T-helper 1 cell treated with Interleukin-12 subunit alpha and Interleukin-12 subunit beta and Interleukin-4 antibody, amounts not matched to agents 30 ng/mL and 1 ng/mL, for 36 hours (primary cell): ENCODE data around the gene EPN2. TPM values are rescaled to one million over a fixed set of nuclear protein-coding genes. Genes with fewer than 3 reads are reported as not detected.

Source experiments
- intact Hi-C: fragments of 100-400 bp; cut with micrococcal nuclease; formaldehyde crosslinking; loops from one replicate; pipeline ENCODE4 v1.15.1; 2024
- total RNA-seq: library from RNA; stranded (reverse); gene quantifications from 2 replicates; pipeline ENCODE4 v1.2.3, GENCODE V29; 2022

EPN2 gene
- total RNA-seq, 1 donor from 2014 or later = 8.6 TPM

DNA sequence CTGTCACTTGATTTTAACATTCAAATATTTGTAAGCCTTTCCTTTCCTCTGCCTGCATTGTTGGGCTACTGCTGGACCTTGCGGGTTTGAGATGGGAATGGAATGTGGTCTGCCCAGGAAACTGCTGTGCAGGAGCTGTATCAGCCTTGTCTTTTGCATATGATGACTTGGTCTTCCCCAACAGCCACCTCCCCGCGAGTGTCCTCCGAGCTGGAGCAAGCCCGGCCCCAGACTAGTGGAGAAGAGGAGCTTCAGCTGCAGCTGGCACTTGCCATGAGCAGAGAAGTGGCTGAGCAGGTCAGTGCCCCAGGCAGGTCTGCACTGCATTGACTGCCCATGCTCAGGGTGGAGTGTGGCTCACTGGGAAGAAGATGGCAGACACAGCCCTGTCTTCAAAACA is 72.5 kb downstream of the EPN2 start:
- intact Hi-C loops = loop anchor here (5.0 kb wide), 2 partner anchors 42 to 53 kb away; partner anchors contain the start of gene B9D1

GRCh38 chr17:19310151-19310550 is 73.0 kb downstream of the EPN2 start:
- intact Hi-C loops = no loop called here

DNA sequence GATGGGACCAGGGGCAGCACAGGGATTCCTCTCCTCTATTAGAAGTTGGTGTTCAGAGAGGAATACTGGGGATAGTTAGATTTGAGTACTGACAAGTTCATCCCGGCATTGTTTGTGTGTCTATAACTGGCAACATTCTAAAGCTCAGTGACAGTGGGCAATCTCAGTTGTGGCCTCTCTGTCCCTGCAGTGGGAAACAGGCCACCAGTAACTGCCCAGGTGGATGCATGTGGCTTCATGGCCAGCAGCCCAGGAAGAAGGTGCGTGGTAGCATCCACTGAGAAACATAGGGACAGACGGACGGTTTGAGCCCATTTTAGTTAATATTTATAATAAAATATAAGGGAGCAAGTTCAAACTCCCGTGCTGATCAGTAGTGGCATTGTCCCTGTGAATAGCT is 73.8 kb downstream of the EPN2 start:
- intact Hi-C loops = no loop called here

GRCh38 chr17:19311421-19312215 is 74.5 kb downstream of the EPN2 start:
- intact Hi-C loops = no loop called here

DNA sequence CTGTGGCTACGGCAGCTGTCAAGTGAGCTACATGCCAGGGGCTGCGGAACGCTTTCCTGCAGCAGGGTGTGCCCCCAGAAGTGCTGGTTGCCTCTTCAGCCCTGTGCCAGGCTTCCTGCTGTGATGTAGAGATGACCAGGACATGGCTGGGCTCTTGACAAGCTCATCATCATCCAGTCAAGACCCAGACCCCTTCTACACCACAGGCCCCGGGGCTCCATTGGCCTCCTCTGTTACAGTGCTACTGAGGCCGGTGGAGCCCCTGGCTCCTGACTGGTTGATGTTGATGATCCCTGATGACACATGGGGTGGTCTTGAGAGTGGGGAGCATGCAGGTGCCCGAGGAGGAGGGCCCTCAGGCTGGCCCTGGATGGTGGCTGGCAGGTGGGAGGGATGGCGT is 75.2 kb downstream of the EPN2 start:
- intact Hi-C loops = no loop called here

GRCh38 chr17:19313066-19313745 is 76.0 kb downstream of the EPN2 start:
- intact Hi-C loops = no loop called here

DNA sequence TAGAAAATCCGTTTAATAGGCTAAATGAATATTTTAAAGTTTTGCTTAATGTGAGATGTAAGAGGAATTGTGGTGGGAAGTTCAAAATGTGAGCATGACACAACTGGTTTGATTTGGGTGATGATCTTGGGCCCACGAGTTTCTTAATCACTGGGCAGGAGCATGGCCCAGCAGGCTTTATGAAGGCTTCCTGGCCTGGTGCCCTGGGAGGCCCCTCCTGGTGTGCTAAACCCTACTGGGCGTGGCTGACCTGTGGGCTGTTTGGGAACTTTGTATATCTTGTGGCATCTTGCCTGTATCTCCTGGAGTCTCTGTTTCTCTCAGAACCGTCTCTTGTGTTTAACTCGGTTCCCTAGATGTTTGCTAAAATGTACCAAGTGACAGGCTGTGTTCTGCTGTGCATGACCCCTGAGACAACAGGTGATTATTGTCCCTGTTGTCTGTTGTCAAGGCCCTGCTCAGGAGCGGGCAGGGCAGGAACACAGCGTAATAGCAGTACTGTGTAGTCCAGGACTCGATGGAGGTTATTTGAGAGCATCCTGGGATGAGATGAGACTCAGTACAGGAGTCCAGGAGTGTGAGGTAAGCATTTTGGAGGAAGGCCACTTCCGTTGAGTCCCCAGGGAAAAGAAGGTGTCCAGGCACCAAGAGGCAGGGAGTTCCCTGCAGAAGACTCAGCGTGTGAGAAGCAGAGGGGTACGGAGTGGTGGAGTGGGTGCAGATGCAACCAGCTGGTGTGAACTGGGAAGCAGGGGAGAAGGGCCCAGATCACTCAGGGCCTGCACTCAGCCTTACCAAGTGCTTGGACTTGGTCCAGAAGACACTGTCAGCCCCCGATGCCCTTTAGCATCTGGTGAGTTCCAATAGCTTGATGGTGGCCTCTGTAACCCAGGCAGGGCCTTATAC is 76.8 kb downstream of the EPN2 start:
- intact Hi-C loops = no loop called here

GRCh38 chr17:19315104-19315503 is 77.9 kb downstream of the EPN2 start:
- intact Hi-C loops = no loop called here

DNA sequence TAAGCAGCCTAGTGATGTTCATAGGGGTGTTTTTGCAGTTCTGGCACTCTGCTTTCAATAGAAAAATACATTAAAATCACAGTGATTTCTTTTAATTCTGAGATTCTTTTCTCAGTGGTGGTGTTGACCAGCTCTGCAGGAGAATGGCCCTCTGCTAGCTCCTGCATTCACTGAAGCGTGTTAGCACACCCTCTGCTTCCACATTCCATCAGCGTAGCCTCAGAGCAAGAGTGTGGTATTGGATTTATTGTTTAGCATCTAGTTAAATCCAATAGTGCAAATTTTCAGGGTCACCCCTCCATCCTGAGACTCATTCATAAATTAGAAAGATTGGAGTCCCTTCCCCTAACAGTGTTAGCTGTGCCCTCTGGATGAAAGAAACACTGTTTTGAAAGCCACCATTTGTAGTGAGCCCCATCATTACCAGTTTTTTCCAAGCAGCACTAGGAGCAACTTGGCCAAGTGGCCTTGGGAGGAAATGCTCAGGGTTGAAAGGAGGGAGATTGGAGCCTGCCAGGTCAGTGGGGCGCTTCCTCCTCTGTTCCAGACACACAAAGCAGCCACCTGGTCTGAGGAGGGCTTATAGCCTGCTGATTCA is 79.7 kb downstream of the EPN2 start:
- intact Hi-C loops = no loop called here

DNA sequence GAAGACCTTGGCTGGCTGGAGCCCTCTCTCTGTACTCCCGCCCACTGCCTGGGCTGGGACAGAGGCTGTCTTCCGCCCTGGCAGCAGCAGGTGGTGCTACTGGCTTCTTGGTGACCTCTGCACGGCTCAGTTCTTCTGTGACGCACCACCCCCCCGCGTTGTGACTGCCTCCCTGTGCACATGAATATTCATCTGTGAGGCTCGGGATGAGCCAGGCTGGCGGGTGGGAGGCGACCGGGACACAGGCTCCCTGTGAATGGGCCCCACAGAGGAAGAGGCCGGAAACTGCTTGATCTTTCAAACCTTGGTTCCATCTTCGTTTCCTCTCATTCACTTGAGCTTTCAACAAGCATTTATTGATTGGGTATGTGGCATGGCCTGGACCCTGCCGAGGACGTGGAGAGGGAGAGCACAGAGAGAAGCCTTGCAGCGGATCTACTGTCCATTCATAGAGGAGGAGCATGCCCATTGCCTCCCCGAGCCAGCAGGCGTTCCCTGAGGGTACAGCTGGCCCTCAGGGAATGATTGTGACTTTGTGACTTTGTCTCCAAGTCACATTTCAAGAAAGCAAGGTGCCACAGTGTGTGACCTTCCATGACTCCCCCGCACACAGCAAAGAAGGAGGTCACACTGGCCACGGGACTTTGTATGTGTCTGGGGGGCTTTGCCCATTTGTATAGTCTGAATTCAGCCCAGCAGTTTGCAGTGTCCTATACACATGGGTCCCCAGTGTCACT is 80.4 kb downstream of the EPN2 start:
- intact Hi-C loops = no loop called here

DNA sequence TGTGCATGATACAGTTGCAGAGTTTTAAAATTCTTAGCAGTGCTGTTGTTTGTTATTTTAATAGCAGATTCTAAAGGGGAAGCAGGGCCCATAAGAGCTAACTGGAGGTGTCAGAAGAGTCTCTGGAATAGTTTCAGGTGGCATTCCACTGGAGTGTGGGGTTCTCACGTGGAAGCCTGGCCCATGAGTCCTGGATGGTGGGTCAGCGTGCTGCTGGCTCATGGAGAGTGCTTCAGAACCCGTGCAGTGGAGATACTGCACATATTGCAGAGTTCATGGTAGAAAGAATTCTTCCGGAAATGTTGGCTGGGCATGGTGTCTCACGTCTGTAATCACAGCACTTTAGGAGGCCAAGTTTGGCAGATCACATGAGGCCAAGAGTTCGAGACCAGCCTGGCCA is 81.4 kb downstream of the EPN2 start:
- intact Hi-C loops = no loop called here

DNA sequence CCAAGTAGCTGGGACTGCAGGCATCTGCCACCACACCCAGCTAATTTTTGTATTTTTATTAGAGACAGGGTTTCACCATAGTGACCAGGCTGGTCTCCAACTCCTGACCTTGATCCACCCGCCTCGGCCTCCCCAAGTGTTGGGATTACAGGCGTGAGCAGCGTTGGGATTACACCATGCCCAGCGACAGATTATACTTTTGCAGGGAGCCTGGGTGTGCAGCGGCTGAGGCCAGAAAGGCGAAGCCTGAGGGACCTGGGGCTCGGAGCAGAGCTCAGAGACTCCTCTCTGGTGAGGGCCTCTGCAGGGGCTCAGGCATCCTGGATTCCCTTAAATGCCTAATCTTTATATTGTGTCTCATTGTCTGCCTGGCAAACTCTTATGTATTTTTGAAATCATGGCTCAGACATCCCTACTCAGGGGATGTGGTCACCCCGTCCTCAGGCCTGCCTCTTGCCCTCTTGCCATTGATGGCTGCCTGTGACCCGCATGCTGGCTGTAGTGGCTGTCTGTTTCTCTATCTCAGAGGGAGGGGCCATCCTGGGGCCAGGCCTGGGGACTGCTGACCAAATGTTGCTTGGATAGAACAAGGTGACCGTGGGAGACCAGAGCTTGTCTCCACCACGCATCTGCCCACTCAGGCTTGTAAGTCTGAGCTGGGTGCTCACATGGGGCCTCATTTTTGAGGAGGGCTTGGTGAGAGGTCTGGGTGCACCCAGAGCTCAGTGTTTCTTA is 82.8 kb downstream of the EPN2 start:
- intact Hi-C loops = no loop called here

GRCh38 chr17:19320876-19321275 is 83.7 kb downstream of the EPN2 start:
- intact Hi-C loops = no loop called here

- intact Hi-C loops = no loop called here
Observed at GRCh38 chr17:19321481-19322128, 84.4 kb downstream of the EPN2 start.

- intact Hi-C loops = no loop called here
Observed at GRCh38 chr17:19322129-19322505, 85.0 kb downstream of the EPN2 start.

DNA sequence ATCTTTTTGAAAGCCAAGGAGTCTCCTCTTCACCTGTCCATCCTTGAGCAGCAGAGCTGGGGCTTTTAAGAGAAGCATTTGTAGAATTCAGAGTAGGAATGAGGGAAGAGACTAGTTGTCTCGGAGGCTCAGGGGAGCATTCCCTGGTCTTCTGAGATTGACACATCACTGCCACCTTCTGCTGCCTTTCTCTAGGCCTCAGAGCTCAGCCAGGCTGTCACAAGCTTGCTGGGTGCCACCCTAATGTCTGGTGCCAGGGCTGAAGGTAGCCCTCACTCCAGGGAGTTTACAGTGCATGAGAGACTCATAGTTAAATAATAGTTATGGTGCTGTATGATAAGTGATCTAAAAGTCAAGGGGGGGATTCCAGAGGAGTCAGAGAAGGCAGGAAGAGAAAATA is 85.7 kb downstream of the EPN2 start:
- intact Hi-C loops = no loop called here

DNA sequence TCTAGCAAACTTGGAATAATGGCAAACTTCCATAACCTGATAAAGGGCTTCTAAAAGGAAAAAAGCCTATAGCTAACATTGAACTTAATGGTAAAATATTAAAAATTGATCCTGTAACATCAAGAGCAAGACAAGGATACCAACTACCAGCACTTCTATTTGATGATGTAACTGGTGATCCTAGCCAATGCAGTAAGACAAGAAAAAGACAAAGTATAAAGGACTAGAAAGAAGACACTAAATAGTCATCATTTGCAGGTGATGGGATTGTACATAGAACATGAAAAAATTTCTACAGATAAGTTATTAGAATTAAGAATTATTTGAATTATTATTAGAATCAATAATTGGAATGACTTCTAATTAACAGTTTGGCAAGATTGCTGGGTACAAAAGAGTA is 88.4 kb downstream of the EPN2 start:
- intact Hi-C loops = no loop called here

DNA sequence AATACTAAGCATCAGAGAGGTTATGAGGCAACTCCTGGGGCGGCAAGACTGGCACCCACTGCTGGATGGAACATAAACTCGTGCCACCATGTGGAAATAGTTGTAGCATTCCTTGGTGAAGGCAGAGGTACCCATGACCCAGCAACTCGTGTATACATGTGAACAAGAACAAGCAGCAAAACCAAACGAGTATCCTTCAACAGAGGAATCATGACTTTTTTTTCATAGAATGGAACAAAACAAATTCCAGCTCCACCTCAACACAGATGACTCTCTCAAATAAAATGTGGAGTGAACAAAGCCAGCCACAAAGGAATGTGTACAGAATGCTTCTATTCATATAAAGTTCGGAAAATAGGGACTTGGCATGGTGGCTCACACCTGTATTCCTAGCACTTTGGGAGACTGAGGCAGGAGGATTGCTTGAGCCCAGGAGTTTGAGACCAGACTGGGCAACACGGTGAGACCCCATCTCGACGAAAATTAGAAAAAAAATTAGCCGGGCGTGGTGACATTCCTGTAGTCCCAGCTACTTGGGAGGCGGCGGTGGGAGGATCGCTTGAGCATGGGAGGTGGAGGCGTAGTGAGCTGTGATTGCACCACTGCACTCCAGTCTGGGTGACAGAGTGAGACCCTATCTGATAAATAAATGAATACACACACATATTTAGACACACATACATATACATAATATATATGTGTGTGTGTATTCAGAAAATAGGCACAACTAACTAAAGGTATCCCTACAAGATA is 90.0 kb downstream of the EPN2 start:
- intact Hi-C loops = no loop called here
